NB4 (cell line): ENCODE measurements around the gene DCUN1D2.
A peak's percentile ranks its signal among the peaks of the same experiment; 100 is the strongest.
"Not testable (repeated sequence)": the region's sequence is repeated elsewhere in the genome, so short reads cannot be mapped to it uniquely, and the experiment has no call there.

ENCODE experiments used
- DNase-seq: peaks from one replicate; pipeline ENCODE4 v3.0.0; 2010; ENCODE audit warnings: low read depth
- H3K4me3 ChIP-seq: one replicate; pipeline ENCODE4 v1.5.1; 2011; ENCODE audit warnings: mild to moderate bottlenecking, low read depth, low read length, moderate library complexity
- MYC ChIP-seq: IDR thresholded peaks from 2 replicates; pipeline ENCODE4 v1.6.1; 2011; ENCODE audit warnings: low read depth, low read length
- POLR2A ChIP-seq: IDR thresholded peaks from 2 replicates; pipeline ENCODE4 v1.6.1; 2011; ENCODE audit warnings: mild to moderate bottlenecking; ENCODE audit not compliant: insufficient read length; ENCODE audit errors: extremely low read depth
- TF ChIP-seq, protein P1 (sequence below): IDR thresholded peaks from 2 replicates; pipeline ENCODE4 v1.6.1; 2011; ENCODE audit warnings: low read depth, low read length
- TF ChIP-seq, protein P2 (sequence below): IDR thresholded peaks from one replicate; pipeline ENCODE4 v1.5.1; 2012; ENCODE audit warnings: low read depth, low read length

DCUN1D2 gene

DNA sequence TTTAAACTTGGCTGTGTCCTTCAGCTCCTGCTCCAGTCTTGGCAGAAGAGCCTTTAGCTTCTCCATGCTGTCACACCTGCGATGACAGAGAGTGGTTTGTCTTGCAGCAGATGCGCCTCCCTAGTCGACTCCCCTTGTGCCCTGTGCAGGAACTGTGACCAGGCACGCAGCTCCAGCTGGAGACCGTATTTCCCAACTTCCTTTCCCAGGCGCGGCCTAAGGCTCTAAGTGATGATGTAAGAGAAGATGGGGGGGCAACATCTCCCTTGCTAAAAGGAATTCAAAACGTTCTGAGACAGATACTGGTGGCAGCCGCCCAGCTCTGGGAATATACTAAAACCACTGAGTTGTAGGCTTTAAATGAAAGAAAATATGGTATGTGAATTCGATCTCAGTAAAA lies 16.3 kb downstream of the DCUN1D2 start:
- TF ChIP-seq, protein P1, sequence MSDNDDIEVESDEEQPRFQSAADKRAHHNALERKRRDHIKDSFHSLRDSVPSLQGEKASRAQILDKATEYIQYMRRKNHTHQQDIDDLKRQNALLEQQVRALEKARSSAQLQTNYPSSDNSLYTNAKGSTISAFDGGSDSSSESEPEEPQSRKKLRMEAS = peak; percentile 75
- TF ChIP-seq, protein P2, sequence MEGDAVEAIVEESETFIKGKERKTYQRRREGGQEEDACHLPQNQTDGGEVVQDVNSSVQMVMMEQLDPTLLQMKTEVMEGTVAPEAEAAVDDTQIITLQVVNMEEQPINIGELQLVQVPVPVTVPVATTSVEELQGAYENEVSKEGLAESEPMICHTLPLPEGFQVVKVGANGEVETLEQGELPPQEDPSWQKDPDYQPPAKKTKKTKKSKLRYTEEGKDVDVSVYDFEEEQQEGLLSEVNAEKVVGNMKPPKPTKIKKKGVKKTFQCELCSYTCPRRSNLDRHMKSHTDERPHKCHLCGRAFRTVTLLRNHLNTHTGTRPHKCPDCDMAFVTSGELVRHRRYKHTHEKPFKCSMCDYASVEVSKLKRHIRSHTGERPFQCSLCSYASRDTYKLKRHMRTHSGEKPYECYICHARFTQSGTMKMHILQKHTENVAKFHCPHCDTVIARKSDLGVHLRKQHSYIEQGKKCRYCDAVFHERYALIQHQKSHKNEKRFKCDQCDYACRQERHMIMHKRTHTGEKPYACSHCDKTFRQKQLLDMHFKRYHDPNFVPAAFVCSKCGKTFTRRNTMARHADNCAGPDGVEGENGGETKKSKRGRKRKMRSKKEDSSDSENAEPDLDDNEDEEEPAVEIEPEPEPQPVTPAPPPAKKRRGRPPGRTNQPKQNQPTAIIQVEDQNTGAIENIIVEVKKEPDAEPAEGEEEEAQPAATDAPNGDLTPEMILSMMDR = no peak
- TF ChIP-seq MYC (peak; percentile 53), POLR2A (no peak)
- no peak overlapping the region for H3K4me3 ChIP-seq
- DNase-seq = peak; percentile 93

DNA sequence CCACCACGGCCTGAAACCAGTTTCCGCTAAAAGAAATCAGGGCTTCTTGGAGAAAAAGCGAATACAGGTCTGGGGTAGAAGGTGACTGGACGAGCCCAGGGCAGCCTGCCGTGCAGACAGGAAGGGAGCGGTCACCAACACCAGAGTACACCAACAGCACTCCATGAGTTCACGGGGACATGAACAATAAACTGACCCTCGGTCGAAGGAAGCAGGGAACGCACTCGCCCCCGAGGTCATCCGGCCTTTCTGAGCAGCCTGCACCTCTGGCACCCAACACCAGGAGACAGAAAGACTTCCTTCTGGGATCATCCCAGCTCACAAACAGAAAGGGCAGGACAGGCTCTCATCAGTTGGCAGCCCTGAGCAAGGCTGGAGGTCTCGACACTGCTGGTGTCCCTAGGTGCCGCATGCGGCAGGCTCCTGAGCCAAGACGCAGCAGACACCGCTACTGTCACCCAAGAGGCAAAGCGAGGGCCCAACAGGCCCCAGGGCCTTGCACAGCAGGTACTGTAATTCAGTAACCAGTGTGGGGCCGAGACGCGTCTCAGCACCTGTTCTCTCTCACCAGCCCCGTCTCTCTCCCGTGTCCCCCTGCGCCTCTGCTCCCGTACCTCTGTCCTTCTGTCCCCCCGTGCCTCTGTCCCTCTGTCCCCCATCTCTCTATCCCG lies 18.0 kb downstream of the DCUN1D2 start:
- DNase-seq = no peak
- TF ChIP-seq, protein P1 = no peak
- TF ChIP-seq, protein P2 = no peak
- TF ChIP-seq MYC (no peak), POLR2A (no peak)

DNA sequence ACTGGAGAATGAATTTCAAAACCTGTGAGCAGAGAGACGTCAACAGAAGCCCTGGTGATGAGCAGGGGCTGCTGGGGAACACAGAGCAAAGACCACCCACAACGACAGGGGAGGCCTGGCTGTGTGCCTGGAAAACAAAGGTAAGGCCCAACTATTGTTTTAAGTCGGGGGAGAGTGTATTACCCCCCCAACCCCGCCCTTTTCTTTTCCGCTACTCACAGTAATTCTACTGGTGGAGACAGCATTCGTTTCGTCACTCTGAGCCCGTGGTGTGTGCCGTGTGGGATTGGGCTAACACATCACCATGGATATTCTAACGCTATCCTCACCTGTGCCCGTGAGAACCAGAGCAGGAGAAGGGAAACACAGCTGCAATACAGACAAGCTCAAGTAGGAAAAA lies 18.7 kb downstream of the DCUN1D2 start:
- H3K4me3 ChIP-seq = no peak overlapping the region
- DNase-seq = no peak
- TF ChIP-seq MYC (no peak), POLR2A (no peak)
- TF ChIP-seq, protein P1 = no peak
- TF ChIP-seq, protein P2 = no peak

More for the DNA sequence above, 18.0 kb downstream of the DCUN1D2 start:
- no peak overlapping the region for H3K4me3 ChIP-seq

DNA sequence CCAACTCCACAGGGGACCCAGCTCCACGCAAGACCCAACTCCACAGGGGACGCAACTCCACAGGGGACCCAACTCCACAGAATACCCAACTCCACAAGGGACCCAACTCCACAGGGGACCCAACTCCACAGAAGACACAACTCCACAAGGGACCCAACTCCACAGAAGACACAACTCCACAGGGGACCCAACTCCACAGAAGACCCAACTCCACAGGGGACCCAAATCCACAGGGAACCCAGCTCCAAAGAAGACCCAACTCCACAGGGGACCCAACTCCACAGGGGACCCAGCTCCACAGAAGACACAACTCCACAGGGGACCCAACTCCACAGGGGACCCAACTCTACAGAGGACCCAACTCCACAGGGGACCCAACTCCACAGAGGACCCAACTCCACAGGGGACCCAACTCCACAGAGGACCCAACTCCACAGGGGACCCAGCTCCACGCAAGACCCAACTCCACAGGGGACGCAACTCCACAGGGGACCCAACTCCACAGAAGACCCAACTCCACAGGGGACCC lies 19.8 kb downstream of the DCUN1D2 start:
- H3K4me3 ChIP-seq, DNase-seq: not testable (repeated sequence)

DNA sequence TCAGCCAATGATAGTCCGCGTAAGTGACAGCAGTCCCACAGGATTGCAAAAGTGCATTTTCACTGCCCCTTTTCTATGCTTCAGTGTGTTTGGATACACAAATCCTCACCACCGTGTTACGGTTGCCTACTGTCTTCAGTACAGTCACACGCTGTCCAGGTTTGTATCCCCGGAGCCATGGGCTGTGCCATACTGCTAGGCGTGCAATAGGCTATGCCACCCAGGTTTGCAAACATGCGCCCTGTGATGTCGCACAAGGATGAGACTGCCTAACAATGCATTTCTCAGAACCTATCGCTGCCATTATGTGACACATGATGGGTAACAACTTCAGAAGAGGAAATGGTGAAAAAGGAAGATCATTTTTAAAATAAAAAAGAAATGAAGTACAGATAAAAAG lies 20.4 kb downstream of the DCUN1D2 start:
- no peak for DNase-seq
- TF ChIP-seq, protein P2 = no peak
- TF ChIP-seq MYC (no peak), POLR2A (no peak)
- TF ChIP-seq, protein P1 = no peak
- H3K4me3 ChIP-seq = no peak overlapping the region

DNA sequence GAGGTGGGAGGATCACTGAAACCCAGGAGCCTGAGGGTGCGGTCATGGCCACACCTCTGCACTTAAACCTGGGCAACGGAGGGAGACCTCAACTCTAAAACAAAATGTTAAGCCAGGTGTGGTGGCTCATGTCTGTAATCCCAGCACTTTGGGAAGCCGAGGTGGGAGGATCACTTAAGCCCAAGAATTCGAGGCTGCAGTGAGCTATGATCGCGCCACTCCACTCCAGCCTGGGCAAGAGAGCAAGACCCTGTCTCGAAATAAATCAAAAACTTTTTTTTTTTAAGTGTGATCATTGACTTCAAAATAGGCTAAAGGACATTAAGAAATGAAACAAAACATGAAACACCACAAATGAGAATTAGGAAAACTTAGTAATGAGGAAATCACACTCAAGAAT lies 20.9 kb downstream of the DCUN1D2 start:
- TF ChIP-seq POLR2A = no peak
- TF ChIP-seq, protein P2 = no peak
- TF ChIP-seq, protein P1 = no peak
- no peak for TF ChIP-seq MYC
- no peak overlapping the region for H3K4me3 ChIP-seq
- DNase-seq = no peak
